ENCODE data around the gene C12orf57.
"Not testable (repeated sequence)": the region's sequence is repeated elsewhere in the genome, so short reads cannot be mapped to it uniquely, and the experiment has no call there.

The C12orf57 gene

GRCh38 chr12:6902448-6902847, 41.4 kb upstream of the C12orf57 start:
- no peak for TF ChIP-seq CTCF (IDR thresholded peaks at IDR 0.05; ENCODE audit: unreplicated experiment in 3 of 3)
- no peaks in the 10 kb centered on the region for H3K36me3 Mint-ChIP-seq (ENCODE audit: low read depth)

GRCh38 chr12:6903722-6904121, 40.1 kb upstream of the C12orf57 start:
- Mint-ChIP-seq H3K4me1 (peaks cover 4% of the 10 kb centered on the region), H3K27ac (no peak overlapping the region), H3K27me3 (ENCODE audit: low read depth) (no peaks in the 10 kb centered on the region), H3K4me3 (no peak overlapping the region), H3K9me3 (no peaks in the 10 kb centered on the region), H3K36me3 (ENCODE audit: low read depth) (no peaks in the 10 kb centered on the region)
- no peak for TF ChIP-seq CTCF (IDR thresholded peaks at IDR 0.05; ENCODE audit: unreplicated experiment in 3 of 3)

More at GRCh38 chr12:6902448-6902847, 41.4 kb upstream of the C12orf57 start:
- Mint-ChIP-seq H3K4me1 (peaks cover 4% of the 10 kb centered on the region), H3K27ac (no peak overlapping the region), H3K9me3 (no peaks in the 10 kb centered on the region), H3K27me3 (ENCODE audit: low read depth) (no peaks in the 10 kb centered on the region), H3K4me3 (no peak overlapping the region)

- H3K4me1 Mint-ChIP-seq: peaks cover 4% of the 10 kb centered on the region
- no peak within 1 kb of the TSS for H3K4me3 Mint-ChIP-seq
- no peak within 1 kb of the TSS for H3K27ac Mint-ChIP-seq
- no peaks in the 10 kb centered on the region for H3K36me3 Mint-ChIP-seq (ENCODE audit: low read depth)
- H3K9me3 Mint-ChIP-seq: no peaks in the 10 kb centered on the region
- H3K27me3 Mint-ChIP-seq (ENCODE audit: low read depth): no peaks in the 10 kb centered on the region
- TF ChIP-seq CTCF (IDR thresholded peaks at IDR 0.05; ENCODE audit: unreplicated experiment in 3 of 3): no peak
These were observed 39.2 kb upstream of the C12orf57 start, which contains the start of gene LRRC23 for GRCh38 chr12:6904280-6905276. Gene LRRC23, plus strand, starts transcription at chr12:6904822. Its CDS starts 812 bp downstream, at chr12:6905634.

GRCh38 chr12:6905414-6906040, 38.3 kb upstream of the C12orf57 start:
- no peaks in the 10 kb centered on the region for H3K36me3 Mint-ChIP-seq (ENCODE audit: low read depth)
- no peak for TF ChIP-seq CTCF (IDR thresholded peaks at IDR 0.05; ENCODE audit: unreplicated experiment in 3 of 3)

GRCh38 chr12:6908141-6908540, 35.7 kb upstream of the C12orf57 start:
- H3K9me3 Mint-ChIP-seq; H3K36me3 Mint-ChIP-seq (ENCODE audit: low read depth); H3K27ac Mint-ChIP-seq; H3K4me1 Mint-ChIP-seq; H3K4me3 Mint-ChIP-seq: not testable (repeated sequence)
- peaks cover 17% of the 10 kb centered on the region for H3K27me3 Mint-ChIP-seq (ENCODE audit: low read depth)

More at GRCh38 chr12:6905414-6906040, 38.3 kb upstream of the C12orf57 start:
- no peaks in the 10 kb centered on the region for H3K9me3 Mint-ChIP-seq
- H3K4me3 Mint-ChIP-seq: no peak overlapping the region
- H3K4me1 Mint-ChIP-seq: peaks cover 4% of the 10 kb centered on the region
- no peak overlapping the region for H3K27ac Mint-ChIP-seq
- no peaks in the 10 kb centered on the region for H3K27me3 Mint-ChIP-seq (ENCODE audit: low read depth)

DNA sequence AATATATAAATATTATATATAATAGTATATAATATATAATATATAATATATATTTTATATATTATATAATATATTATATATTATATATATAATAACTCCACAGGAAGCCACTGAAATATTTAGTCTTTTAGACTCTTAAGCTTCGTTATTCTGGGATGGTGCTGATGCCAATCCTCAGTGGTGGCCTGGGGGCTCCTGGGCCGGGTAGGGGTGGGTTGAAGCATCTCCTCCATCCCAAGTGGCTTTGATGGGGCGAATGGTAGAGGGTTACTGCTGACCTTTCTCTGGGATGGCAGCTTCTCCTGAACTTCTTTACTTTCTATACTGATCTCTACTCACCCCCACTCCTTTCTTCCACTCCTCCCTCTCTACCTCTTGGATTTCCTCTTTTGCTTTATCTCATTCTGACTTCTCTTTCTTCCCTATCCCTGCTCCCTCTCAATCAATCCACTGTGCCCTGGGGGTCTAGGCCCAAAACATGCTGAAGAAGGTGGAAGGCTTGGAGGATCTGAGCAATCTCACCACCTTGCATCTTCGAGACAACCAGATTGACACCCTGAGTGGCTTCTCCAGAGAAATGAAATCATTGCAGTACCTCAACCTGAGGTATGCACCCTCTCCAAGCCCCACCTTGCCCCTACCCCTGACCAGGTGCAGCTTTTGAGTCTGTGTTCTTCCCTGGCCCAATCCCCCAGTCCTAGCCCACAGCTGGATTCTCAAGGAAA, 34.2 kb upstream of the C12orf57 start:
- H3K9me3 Mint-ChIP-seq: no peaks in the 10 kb centered on the region
- no peak for TF ChIP-seq CTCF (IDR thresholded peaks at IDR 0.05; ENCODE audit: unreplicated experiment in 3 of 3)
- peaks cover 27% of the 10 kb centered on the region for H3K27me3 Mint-ChIP-seq (ENCODE audit: low read depth)
- no peaks in the 10 kb centered on the region for H3K36me3 Mint-ChIP-seq (ENCODE audit: low read depth)
- no peak overlapping the region for H3K27ac Mint-ChIP-seq
- peaks cover under 1% of the 10 kb centered on the region for H3K4me1 Mint-ChIP-seq
- no peak overlapping the region for H3K4me3 Mint-ChIP-seq
